ENCODE data around the gene SDHAF3. TPM values are rescaled to one million over a fixed set of nuclear protein-coding genes. Genes with fewer than 3 reads are reported as not detected.
"Not testable (repeated sequence)": the region's sequence is repeated elsewhere in the genome, so short reads cannot be mapped to it uniquely, and the experiment has no call there.

The SDHAF3 gene
- total RNA-seq, 1 donor from 2014 or later, result 13.3 TPM

GRCh38 chr7:97126483-97127171, 9.1 kb downstream of the SDHAF3 start:
- DNase-seq, result no peak

- DNase-seq, result no peak
These were observed 11.2 kb downstream of the SDHAF3 start for GRCh38 chr7:97128736-97129135.

GRCh38 chr7:97130417-97131139, 13.1 kb downstream of the SDHAF3 start:
- DNase-seq, result no peak

- no peak for DNase-seq
These were observed 15.7 kb downstream of the SDHAF3 start for GRCh38 chr7:97133159-97133558.

GRCh38 chr7:97138830-97139229, 21.3 kb downstream of the SDHAF3 start:
- DNase-seq, result no peak

GRCh38 chr7:97145068-97145467, 27.6 kb downstream of the SDHAF3 start:
- no peak for DNase-seq

GRCh38 chr7:97149843-97150242, 32.3 kb downstream of the SDHAF3 start:
- no peak for DNase-seq

- DNase-seq, result no peak
These were observed 38.5 kb downstream of the SDHAF3 start for GRCh38 chr7:97155897-97156418.

GRCh38 chr7:97159984-97160383, 42.5 kb downstream of the SDHAF3 start:
- not testable (repeated sequence) for DNase-seq

- DNase-seq, result not testable (repeated sequence)
These were observed 44.1 kb downstream of the SDHAF3 start for GRCh38 chr7:97161609-97162008.

- DNase-seq, result no peak
These were observed 48.8 kb downstream of the SDHAF3 start for GRCh38 chr7:97166308-97166707.

- DNase-seq, result no peak
These were observed 49.7 kb downstream of the SDHAF3 start for GRCh38 chr7:97167176-97167575.

- no peak for DNase-seq
These were observed 50.3 kb downstream of the SDHAF3 start for GRCh38 chr7:97167749-97168148.

GRCh38 chr7:97174303-97174702, 56.8 kb downstream of the SDHAF3 start:
- no peak for DNase-seq

- no peak for DNase-seq
These were observed 62.1 kb downstream of the SDHAF3 start for GRCh38 chr7:97179454-97180104.

GRCh38 chr7:97187067-97187466, 69.6 kb downstream of the SDHAF3 start:
- no peak for DNase-seq

- not testable (repeated sequence) for DNase-seq
These were observed 78.7 kb downstream of the SDHAF3 start for GRCh38 chr7:97196174-97196573.

GRCh38 chr7:97198596-97198995, 81.1 kb downstream of the SDHAF3 start:
- DNase-seq, result no peak

GRCh38 chr7:97200018-97200417, 82.5 kb downstream of the SDHAF3 start:
- no peak for DNase-seq

GRCh38 chr7:97203957-97204356, 86.5 kb downstream of the SDHAF3 start:
- no peak for DNase-seq

GRCh38 chr7:97204821-97205220, 87.3 kb downstream of the SDHAF3 start:
- DNase-seq, result no peak

GRCh38 chr7:97215556-97215955, 98.1 kb downstream of the SDHAF3 start:
- no peak for DNase-seq

GRCh38 chr7:97218767-97219166, 101.3 kb downstream of the SDHAF3 start:
- no peak for DNase-seq
